ENCODE measurements around the gene FYN.
"Not testable (repeated sequence)": the region's sequence is repeated elsewhere in the genome, so short reads cannot be mapped to it uniquely, and the experiment has no call there.

The FYN gene

DNA sequence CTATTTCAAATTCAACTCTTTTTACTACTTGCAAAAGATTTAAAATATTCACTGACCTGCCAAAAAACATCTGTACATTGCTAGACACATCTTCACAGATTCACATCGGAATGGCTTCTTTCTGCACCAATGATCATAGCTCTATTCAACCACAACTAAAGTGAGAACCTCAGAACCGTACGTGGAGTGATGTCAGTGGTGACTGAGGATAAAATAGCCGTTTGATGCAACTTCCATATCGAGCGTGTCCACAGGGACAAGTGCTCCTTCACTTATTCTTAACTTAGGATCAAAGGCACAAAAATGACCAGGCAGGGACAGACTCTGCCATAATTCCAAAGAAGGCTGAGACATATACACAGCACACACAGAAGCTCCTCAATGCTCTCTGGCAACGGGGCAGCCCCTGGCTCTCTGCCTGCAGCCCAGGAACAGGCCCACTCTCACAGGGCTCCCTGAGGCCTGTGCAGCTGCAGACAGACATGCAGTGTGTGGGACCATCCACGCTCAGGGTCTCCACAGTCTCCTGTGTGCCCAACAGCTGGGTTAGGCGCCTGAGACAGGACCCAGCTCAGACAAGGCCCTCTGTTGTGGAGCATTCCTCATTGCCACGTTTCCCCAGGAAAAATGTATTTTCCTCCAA, 22.8 kb downstream of the FYN start:
- DNase-seq, result no peak

DNA sequence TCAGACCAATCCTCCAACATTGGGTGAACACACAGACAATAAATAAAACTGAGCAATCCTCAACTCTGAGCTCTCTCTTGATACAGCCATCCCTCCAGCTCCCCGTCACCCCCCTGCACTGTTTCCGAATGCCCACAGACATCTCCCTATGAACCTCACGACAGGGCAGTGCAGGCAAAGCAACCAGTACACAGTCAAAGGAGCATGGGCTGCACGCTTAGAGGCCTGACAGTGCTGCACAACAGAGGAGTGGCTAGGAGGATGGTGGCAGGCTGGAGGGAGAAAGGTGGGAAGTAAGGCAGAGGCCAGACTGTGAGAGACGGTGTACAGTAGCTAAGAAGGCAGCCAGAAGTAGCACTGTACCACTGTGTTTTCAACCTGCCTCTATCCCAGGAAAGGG, 24.0 kb downstream of the FYN start:
- DNase-seq, result no peak

DNA sequence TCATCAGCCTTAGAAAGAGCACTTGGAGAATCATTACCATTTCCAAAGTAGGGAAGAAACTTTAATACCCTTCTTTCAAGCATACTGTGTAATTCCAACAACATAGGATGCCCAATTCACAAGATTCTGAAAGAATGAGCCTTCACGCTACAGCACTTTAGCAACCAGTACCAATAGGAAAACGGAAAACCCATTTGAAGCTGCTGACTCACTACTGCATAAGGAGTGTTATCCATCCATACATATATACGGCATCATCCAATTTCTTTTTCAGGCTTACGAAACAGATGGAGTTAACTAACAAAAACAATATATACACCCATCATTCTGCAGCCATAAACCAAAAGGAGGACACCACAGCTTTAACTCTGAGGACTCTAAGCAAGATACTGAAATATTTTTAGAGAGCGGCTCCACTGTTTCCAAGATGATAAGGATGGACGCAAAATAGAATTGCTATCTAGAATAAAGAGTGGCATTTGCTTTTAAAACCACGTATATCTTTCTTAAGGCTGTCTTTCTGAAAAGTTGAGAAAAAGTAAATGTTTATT, 24.9 kb downstream of the FYN start:
- DNase-seq, result no peak

DNA sequence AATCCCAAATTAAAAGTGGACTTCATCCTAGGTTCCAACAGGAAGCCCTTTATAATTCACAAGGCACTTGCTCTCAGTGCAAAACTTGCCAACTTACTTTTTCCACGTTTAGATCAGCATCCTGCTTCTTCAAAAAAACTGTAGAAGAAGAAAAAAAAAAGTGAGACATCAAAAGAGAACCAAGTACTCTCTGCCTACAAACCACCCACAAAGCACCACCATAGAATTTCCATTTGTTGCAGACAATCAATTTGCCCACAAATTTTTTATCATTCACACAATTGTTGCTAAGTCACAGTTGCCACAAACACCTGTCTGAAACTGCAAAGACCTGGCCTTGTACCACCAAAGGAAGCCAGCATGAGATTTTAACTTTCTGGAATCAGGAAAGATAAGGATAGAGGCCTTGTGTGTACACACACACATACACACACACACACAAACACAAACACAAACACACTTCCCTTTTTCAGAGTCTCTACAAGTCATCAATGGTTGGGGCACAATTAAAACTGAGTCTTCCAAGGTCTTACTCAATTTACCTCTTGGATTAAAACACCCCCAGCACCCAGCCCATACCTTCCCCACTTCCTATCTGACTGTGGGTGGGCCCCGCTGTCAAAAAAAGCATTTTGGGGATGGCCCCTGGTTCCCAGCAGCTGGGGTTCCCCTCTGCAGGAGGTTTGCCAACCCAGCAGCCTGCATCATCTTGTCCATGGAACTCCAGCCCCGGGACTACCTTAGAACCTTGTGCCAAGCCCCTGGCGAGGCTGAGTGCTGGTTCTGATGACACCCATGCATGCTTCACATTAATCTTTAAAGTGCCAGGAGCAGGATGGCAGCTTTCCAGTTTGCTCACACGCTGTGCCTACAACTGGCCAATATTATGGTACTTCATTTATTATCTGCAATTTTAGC, 26.5 kb downstream of the FYN start:
- no peak for DNase-seq

GRCh38 chr6:111846066-111846465, 27.2 kb downstream of the FYN start:
- no peak for DNase-seq

GRCh38 chr6:111845441-111845871, 27.8 kb downstream of the FYN start:
- DNase-seq, result no peak

GRCh38 chr6:111844921-111845320, 28.3 kb downstream of the FYN start:
- DNase-seq, result no peak

DNA sequence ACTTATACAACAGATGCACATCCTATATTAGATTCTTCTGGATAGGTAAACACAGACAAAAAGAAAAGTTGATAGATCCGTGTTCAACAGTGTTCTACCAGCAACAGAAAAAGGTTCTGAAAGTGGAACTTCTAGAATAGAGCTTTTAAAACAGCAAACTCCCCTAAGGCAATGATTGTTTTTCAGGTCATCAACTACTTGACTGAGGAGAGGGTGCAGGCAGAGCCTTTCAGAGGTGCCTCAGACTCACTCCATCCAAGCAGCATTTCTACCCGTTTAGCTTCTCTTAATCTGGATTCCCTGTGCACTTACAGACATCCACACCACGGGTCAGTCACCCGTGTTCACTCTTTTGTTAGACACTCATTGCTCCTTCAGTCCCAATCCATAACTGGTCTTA, 28.9 kb downstream of the FYN start:
- no peak for DNase-seq

GRCh38 chr6:111843347-111844147, 29.7 kb downstream of the FYN start:
- peak; percentile 50 for DNase-seq

- no peak for DNase-seq
Measured at GRCh38 chr6:111842891-111843290, 30.4 kb downstream of the FYN start.

GRCh38 chr6:111842271-111842822, 30.9 kb downstream of the FYN start:
- DNase-seq, result no peak

- DNase-seq, result no peak
Measured at GRCh38 chr6:111841822-111842221, 31.4 kb downstream of the FYN start.

DNA sequence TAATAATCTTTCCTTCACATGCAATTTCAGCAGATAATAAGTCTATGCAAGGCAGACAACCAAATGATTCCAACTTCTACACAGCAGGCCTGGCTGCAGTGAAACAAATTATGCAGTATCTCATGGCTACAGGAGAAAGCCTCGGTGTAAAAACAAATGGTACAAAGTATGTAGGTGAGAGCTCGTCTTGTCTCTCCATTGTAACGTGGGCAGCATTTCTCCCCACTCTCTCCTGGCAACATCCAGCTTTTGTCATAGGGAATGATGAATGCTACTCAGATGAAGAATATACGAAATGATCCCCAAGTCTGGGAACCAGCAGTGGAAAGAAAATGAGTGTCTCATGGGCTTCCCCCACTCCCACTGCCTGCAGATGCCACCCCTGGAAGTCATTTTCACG, 32.4 kb downstream of the FYN start:
- no peak for DNase-seq

GRCh38 chr6:111838749-111839484, 34.3 kb downstream of the FYN start:
- DNase-seq, result no peak

DNA sequence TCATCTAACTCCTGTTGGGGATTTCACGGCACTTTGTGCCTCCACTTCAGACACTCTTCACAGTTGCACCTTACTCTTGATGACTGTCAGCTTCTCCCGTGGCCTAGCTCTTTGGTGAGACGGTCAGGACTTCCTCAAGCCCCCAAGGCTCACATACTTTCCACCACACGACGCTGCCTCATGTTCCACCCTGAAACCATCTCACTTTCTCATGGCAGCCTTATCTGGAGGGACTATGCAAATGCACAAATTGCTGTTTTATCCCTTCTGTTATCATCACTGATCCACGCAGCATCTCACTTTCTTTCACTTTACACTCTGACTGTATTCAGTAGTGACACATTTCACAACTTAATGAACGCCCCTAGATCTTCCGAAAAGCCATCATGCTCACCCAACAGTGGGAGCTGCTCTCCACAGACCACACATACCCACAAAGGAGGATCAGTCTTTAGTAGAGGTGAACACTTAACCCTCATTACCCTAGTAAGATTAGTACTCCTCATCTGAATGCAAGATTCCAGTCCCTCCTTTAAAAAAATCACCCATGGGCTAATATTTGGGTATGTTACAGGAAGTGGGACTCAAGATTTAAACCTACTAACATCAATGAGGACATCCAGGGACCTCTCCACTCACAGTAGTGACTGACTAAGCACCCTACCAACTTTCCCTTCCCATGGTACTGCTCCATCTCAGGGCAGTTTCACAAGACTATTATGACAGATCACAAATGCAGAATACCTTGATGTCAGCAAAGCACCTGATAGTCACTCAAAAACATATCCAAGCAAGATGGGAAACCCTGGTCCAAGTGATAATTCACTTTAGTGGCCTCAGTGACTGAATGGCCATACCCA, 35.4 kb downstream of the FYN start:
- DNase-seq, result peak; percentile 46

- no peak for DNase-seq
Measured at GRCh38 chr6:111837007-111837406, 36.2 kb downstream of the FYN start.

- no peak for DNase-seq
Measured at GRCh38 chr6:111835807-111836206, 37.4 kb downstream of the FYN start.

GRCh38 chr6:111835398-111835797, 37.9 kb downstream of the FYN start:
- DNase-seq, result not testable (repeated sequence)

GRCh38 chr6:111834356-111834755, 38.9 kb downstream of the FYN start:
- DNase-seq, result no peak

- DNase-seq, result no peak
Measured at GRCh38 chr6:111832833-111833418, 40.3 kb downstream of the FYN start.

GRCh38 chr6:111831408-111831807, 41.8 kb downstream of the FYN start:
- no peak for DNase-seq

Measured in stimulated activated CD4-positive, alpha-beta T cell treated with anti-CD3 and anti-CD28 coated beads, Interleukin-4, amount 100 ng/mL, for 1 hour (primary cell).